ENCODE results near the gene ADAMTS2. TPM values are rescaled to one million over a fixed set of nuclear protein-coding genes. Genes with fewer than 3 reads are reported as not detected.

Gene ADAMTS2
- total RNA-seq, 1 experiment from 2014 or later: 3.9 TPM

GRCh38 chr5:179348011-179348530 is 2.8 kb upstream of the ADAMTS2 start:
- Histone ChIP-seq H2AFZ (ENCODE audit: low read depth, low read length, poor library complexity, severe bottlenecking) (no peak overlapping the region), H3K9me2 (ENCODE audit: insufficient read depth) (no peaks in the 10 kb centered on the region), H4K20me1 (ENCODE audit: insufficient read depth) (no peaks in the 10 kb centered on the region), H3K4me1 (ENCODE audit: control insufficient read depth in 1 of 2, insufficient read depth in 2 of 2, low read length in 2 of 2) (peaks cover 0 to 3% of the 10 kb centered on the region in 2 experiments; a peak in 1 of 4 replicates), H3K79me2 (ENCODE audit: insufficient read depth, low read length) (no peaks in the 10 kb centered on the region), H3K27me3 (ENCODE audit: insufficient read depth, low read length) (no peaks in the 10 kb centered on the region; the same call in 1 of the 2 replicates), H3K9me3 (ENCODE audit: control insufficient read depth in 1 of 2, insufficient read depth in 1 of 2, low read depth in 1 of 2, low read length in 2 of 2) (no peaks in the 10 kb centered on the region), H3K36me3 (ENCODE audit: control insufficient read depth in 1 of 2, insufficient read depth in 2 of 2, low read length in 2 of 2) (no peaks in the 10 kb centered on the region), H3K4me2 (ENCODE audit: low read length) (no peak overlapping the region), H3K9ac (ENCODE audit: low read length) (no peak overlapping the region), H3K27ac (ENCODE audit: low read depth, low read length) (no peak overlapping the region), H3K4me3 (replicated peaks in 1 of 2; ENCODE audit: low read depth in 1 of 2, low read length in 2 of 2) (no peak overlapping the region)
- ATAC-seq (no peak), DNase-seq (ENCODE audit: low read depth, low spot score) (no peak)
- POLR2A ChIA-PET: no interaction called here
- TF ChIP-seq CBX3 (IDR thresholded peaks at IDR 0.05; ENCODE audit: low read depth) (no peak), ELF1 (IDR thresholded peaks at IDR 0.05; ENCODE audit: borderline replicate concordance, low read depth) (no peak), ZFX (IDR thresholded peaks at IDR 0.05) (no peak), ZBTB33 (IDR thresholded peaks at IDR 0.05; ENCODE audit: extremely low read depth, insufficient replicate concordance, low read length) (no peak), RAD21 (IDR thresholded peaks at IDR 0.05; ENCODE audit: low read depth) (no peak), REST (IDR thresholded peaks at IDR 0.05; ENCODE audit: low read depth) (no peak), SRF (IDR thresholded peaks at IDR 0.05; ENCODE audit: low read depth) (no peak)
- intact Hi-C loops (cut with micrococcal nuclease): no loop called here
- no TSS peak for BruUV-seq (replicated peaks)
- RAD21 ChIA-PET (ENCODE audit: low non-redundant PET in 1 of 2, low total read pairs in 2 of 2, uncharacterized antibody in 2 of 2, unreplicated experiment in 2 of 2): no interaction called here
- CTCF ChIA-PET: no interaction called here

All from HCT116 (cell line).